Neural progenitor cell (in vitro differentiated cells): ENCODE measurements around the gene SKAP2. TPM values are rescaled to one million over a fixed set of nuclear protein-coding genes. Genes with fewer than 3 reads are reported as not detected.

ENCODE experiments used
- DNase-seq: peaks from one replicate; pipeline ENCODE4 v3.0.0-alpha.2; 2016; ENCODE audit warnings: low spot score
- H2AFZ ChIP-seq: fragments of 200-600 bp; sonication (generic); replicated peaks from 2 replicates; pipeline ENCODE4 v1.6.1; 2016; ENCODE audit warnings: antibody characterized with exemption
- H3F3A ChIP-seq: fragments of 200-600 bp; sonication (generic); 2 replicates; pipeline ENCODE4 v1.6.1; 2016; ENCODE audit warnings: antibody characterized with exemption, low read depth
- H3K27ac ChIP-seq: fragments of 200-600 bp; sonication (generic); 2 replicates; pipeline ENCODE4 v1.5.1; 2016; ENCODE audit warnings: mild to moderate bottlenecking
- H3K27me3 ChIP-seq: fragments of 200-600 bp; sonication (generic); 2 replicates; pipeline ENCODE4 v1.6.1; 2016; ENCODE audit warnings: mild to moderate bottlenecking, moderate library complexity
- H3K36me3 ChIP-seq: fragments of 200-600 bp; sonication (generic); 2 replicates; pipeline ENCODE4 v1.5.1; 2016
- H3K4me1 ChIP-seq: fragments of 200-600 bp; sonication (generic); 2 replicates; pipeline ENCODE4 v1.6.1; 2016; ENCODE audit warnings: mixed run types
- H3K4me2 ChIP-seq: fragments of 200-600 bp; sonication (generic); 2 replicates; pipeline ENCODE4 v1.6.1; 2016
- H3K4me3 ChIP-seq: fragments of 200-600 bp; sonication (generic); 2 replicates; pipeline ENCODE4 v1.5.1; 2016
- H3K79me2 ChIP-seq: fragments of 200-600 bp; sonication (generic); 2 replicates; pipeline ENCODE4 v1.6.1; 2016; ENCODE audit warnings: low read depth
- H3K9ac ChIP-seq: fragments of 200-600 bp; sonication (generic); 2 replicates; pipeline ENCODE4 v1.6.1; 2016
- H3K9me3 ChIP-seq: fragments of 200-600 bp; sonication (generic); 2 replicates; pipeline ENCODE4 v1.5.1; 2016; ENCODE audit warnings: low read depth
- H4K20me1 ChIP-seq: fragments of 200-600 bp; sonication (generic); 2 replicates; pipeline ENCODE4 v1.6.1; 2016; ENCODE audit warnings: low read depth
- H3K27ac Mint-ChIP-seq: 3 replicates; pipeline ENCODE4 v1.8.0; 2021; ENCODE audit warnings: mixed read lengths
- H3K27me3 Mint-ChIP-seq: 2 replicates; pipeline ENCODE4 v1.8.0; 2022; ENCODE audit warnings: low read depth, mild to moderate bottlenecking, inconsistent platforms, moderate library complexity, mixed read lengths; ENCODE audit not compliant: insufficient read depth
- H3K36me3 Mint-ChIP-seq: 3 replicates; pipeline ENCODE4 v1.8.0; 2021; ENCODE audit warnings: mixed read lengths
- H3K4me1 Mint-ChIP-seq: 3 replicates; pipeline ENCODE4 v1.8.0; 2021; ENCODE audit warnings: mixed read lengths
- H3K4me3 Mint-ChIP-seq: 3 replicates; pipeline ENCODE4 v1.8.0; 2021; ENCODE audit warnings: mild to moderate bottlenecking, moderate library complexity, mixed read lengths
- H3K9me3 Mint-ChIP-seq: 3 replicates; pipeline ENCODE4 v1.8.0; 2020; ENCODE audit warnings: mixed read lengths
- EZH2 ChIP-seq: fragments of 200-600 bp; sonication (generic); IDR thresholded peaks from 2 replicates; pipeline ENCODE4 v1.6.1; 2017; ENCODE audit warnings: antibody characterized with exemption, mild to moderate bottlenecking, moderate library complexity
- EZH2phosphoT487 ChIP-seq: fragments of 200-600 bp; sonication (generic); IDR thresholded peaks from 2 replicates; pipeline ENCODE4 v1.6.1; 2017; ENCODE audit warnings: antibody characterized with exemption
- total RNA-seq: library from RNA; depleted of rRNA; stranded (reverse); fragments of >200 nt; gene quantifications from 2 replicates; pipeline ENCODE4 v1.2.3, GENCODE V29; 2015; ENCODE audit warnings: low replicate concordance
- TF ChIP-seq, protein P1 (sequence below): fragments of 200-600 bp; sonication (generic); IDR thresholded peaks from 2 replicates; pipeline ENCODE4 v1.5.1; 2017; ENCODE audit warnings: antibody characterized with exemption, mild to moderate bottlenecking

SKAP2 gene
- total RNA-seq, 1 donor from 2014 or later, result 6.3 TPM

DNA sequence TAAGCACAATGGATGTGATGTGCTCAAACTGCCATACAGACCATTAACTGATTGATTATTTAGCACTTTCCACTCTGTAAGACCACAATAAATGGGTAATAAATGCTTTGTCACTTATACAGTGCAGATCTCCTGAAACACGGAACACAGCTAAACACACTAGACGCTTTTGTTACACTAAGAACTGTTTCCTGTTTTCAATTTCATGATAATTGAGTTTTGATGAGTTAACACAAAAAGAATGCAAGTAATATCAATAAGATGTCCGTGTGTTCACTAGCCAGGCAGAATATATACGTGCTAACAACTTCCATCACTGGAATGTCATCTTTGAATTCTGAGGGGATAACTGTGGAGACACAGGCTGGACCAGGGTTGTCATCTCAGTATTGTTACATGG is 178.8 kb downstream of the SKAP2 start:
- Mint-ChIP-seq H3K27ac (no peak overlapping the region), H3K4me1 (peaks cover 5% of the 10 kb centered on the region)
- H3K27ac ChIP-seq, result no peak overlapping the region

DNA sequence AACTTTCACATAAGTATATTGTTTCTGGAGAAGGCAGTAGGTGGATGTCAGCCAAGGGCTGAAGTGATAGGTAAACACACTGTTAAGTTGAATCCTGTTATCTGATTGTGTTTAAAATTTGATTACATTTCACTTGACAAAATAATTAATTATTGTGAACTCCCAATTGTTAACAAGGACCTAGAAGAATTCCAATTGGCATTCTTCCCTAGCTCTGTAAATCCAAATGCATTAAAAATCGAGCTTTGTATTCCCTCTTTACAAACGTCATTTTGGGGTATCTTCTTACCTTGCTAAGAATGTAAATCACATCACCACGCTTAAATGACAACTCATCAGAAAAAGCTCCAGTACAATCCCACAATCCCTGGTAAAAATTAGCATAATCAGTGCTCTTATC is 179.9 kb downstream of the SKAP2 start:
- Mint-ChIP-seq H3K36me3 (no peaks in the 10 kb centered on the region), H3K27me3 (no peaks in the 10 kb centered on the region), H3K4me3 (no peak overlapping the region), H3K4me1 (peaks cover 5% of the 10 kb centered on the region), H3K27ac (no peak overlapping the region), H3K9me3 (no peaks in the 10 kb centered on the region)
- Histone ChIP-seq H3K4me2 (no peak overlapping the region), H3K9me3 (no peaks in the 10 kb centered on the region), H4K20me1 (no peaks in the 10 kb centered on the region), H3K4me3 (no peak overlapping the region), H3F3A (no peaks in the 10 kb centered on the region), H3K9ac (no peak overlapping the region), H3K79me2 (no peaks in the 10 kb centered on the region), H2AFZ (no peak overlapping the region), H3K4me1 (no peaks in the 10 kb centered on the region), H3K27ac (no peak overlapping the region), H3K36me3 (no peaks in the 10 kb centered on the region), H3K27me3 (peaks cover 34% of the 10 kb centered on the region)
- TF ChIP-seq EZH2phosphoT487 (no peak), EZH2 (no peak)
- TF ChIP-seq, protein P1, sequence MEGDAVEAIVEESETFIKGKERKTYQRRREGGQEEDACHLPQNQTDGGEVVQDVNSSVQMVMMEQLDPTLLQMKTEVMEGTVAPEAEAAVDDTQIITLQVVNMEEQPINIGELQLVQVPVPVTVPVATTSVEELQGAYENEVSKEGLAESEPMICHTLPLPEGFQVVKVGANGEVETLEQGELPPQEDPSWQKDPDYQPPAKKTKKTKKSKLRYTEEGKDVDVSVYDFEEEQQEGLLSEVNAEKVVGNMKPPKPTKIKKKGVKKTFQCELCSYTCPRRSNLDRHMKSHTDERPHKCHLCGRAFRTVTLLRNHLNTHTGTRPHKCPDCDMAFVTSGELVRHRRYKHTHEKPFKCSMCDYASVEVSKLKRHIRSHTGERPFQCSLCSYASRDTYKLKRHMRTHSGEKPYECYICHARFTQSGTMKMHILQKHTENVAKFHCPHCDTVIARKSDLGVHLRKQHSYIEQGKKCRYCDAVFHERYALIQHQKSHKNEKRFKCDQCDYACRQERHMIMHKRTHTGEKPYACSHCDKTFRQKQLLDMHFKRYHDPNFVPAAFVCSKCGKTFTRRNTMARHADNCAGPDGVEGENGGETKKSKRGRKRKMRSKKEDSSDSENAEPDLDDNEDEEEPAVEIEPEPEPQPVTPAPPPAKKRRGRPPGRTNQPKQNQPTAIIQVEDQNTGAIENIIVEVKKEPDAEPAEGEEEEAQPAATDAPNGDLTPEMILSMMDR, result no peak
- DNase-seq, result no peak

More for the DNA sequence above, 178.8 kb downstream of the SKAP2 start:
- Histone ChIP-seq H3K4me2 (no peak overlapping the region), H3K4me1 (no peaks in the 10 kb centered on the region), H3K9me3 (no peaks in the 10 kb centered on the region), H2AFZ (no peak overlapping the region), H3K9ac (no peak overlapping the region), H3K4me3 (no peak overlapping the region), H3F3A (no peaks in the 10 kb centered on the region), H3K27me3 (peaks cover 34% of the 10 kb centered on the region), H3K79me2 (no peaks in the 10 kb centered on the region), H3K36me3 (no peaks in the 10 kb centered on the region), H4K20me1 (no peaks in the 10 kb centered on the region)
- DNase-seq, result no peak
- Mint-ChIP-seq H3K9me3 (no peaks in the 10 kb centered on the region), H3K4me3 (no peak overlapping the region), H3K27me3 (no peaks in the 10 kb centered on the region), H3K36me3 (no peaks in the 10 kb centered on the region)
- TF ChIP-seq EZH2phosphoT487 (no peak), EZH2 (no peak)
- TF ChIP-seq, protein P1, result no peak

DNA sequence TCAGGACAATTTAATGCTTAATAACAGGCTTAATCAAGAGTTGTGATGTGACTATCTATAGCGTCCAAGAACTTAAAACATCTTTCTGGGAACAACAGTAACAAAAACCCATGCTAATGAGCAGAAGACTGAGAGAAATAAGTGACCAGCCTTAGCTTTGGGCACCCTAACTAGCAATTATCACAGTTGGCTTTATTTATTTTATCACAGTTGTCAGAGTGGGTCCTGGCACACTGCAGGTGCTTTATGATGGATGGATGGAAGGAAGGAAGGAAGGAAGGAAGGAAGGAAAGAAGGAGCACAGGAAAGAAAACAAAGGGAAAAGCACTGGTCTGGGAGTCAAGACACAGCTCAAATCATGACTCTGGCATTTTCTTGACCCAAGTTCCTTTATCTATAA is 181.1 kb downstream of the SKAP2 start:
- Histone ChIP-seq H3K9me3 (no peaks in the 10 kb centered on the region), H3K4me2 (no peak overlapping the region), H4K20me1 (no peaks in the 10 kb centered on the region), H3K79me2 (no peaks in the 10 kb centered on the region), H3K4me1 (no peaks in the 10 kb centered on the region), H3K4me3 (no peak overlapping the region), H2AFZ (no peak overlapping the region), H3K9ac (no peak overlapping the region), H3K27ac (no peak overlapping the region), H3K36me3 (no peaks in the 10 kb centered on the region), H3F3A (no peaks in the 10 kb centered on the region), H3K27me3 (peaks cover 34% of the 10 kb centered on the region)
- Mint-ChIP-seq H3K9me3 (no peaks in the 10 kb centered on the region), H3K27ac (no peak overlapping the region), H3K4me3 (no peak overlapping the region), H3K27me3 (peaks cover 8% of the 10 kb centered on the region), H3K36me3 (no peaks in the 10 kb centered on the region), H3K4me1 (peaks cover 5% of the 10 kb centered on the region)
- TF ChIP-seq, protein P1, result no peak
- TF ChIP-seq EZH2, result no peak
- no peak for TF ChIP-seq EZH2phosphoT487
- DNase-seq, result no peak
